ENCODE measurements around the gene SH2D5. TPM values are rescaled to one million over a fixed set of nuclear protein-coding genes. Genes with fewer than 3 reads are reported as not detected.

The SH2D5 gene
- polyA plus RNA-seq, 2 of the 4 experiments (the other 2 are of a cell fraction): 3.2 to 7.2 TPM

DNA sequence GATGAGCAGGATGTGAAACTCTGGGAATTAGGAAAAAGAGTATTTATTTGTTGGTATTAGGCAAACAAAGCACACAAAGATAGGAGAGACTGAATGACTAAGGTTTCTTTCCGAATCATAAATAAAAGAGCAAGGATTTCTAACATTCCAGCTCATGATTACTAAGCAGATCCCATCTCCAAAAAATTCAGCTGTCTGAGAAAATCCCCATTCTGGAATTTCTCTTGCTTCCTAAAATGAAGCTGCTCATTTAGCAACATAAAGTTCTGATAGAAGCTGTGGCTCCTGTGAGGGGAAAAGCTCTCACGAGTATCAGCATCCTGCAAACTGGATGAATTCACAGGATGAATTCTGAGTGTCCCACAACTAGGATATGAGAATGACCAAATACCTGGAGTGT lies 6.7 kb upstream of the SH2D5 start:
- WGBS (ENCODE audit: missing lambda C conversion rate): 9% methylated on average over 2 of the region's 2 CpGs
- FAIRE-seq (no peak), ATAC-seq (peak; percentile 60 to 63; a peak in 3 of 6 replicates), DNase-seq (ENCODE audit: low read depth in 1 of 2, low spot score in 1 of 2) (peak in 1 of 2 experiments; percentile 51)
- H3K4me1 ChIP-seq: peaks cover 46% of the 10 kb centered on the region
- TF ChIP-seq, protein P1, sequence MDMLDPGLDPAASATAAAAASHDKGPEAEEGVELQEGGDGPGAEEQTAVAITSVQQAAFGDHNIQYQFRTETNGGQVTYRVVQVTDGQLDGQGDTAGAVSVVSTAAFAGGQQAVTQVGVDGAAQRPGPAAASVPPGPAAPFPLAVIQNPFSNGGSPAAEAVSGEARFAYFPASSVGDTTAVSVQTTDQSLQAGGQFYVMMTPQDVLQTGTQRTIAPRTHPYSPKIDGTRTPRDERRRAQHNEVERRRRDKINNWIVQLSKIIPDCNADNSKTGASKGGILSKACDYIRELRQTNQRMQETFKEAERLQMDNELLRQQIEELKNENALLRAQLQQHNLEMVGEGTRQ (IDR thresholded peaks at IDR 0.05): no peak
- no peak for TF ChIP-seq POLR2AphosphoS2 (conservative IDR thresholded peaks at IDR 0.05; ENCODE audit: low read length)
- no peak for TF ChIP-seq ZFP36 (IDR thresholded peaks at IDR 0.05; ENCODE audit: borderline replicate concordance, partially characterized antibody)
- 0 out of 2 replicates have a peak, but pooled peaks have one; percentile 38 for TF ChIP-seq GATA3 (IDR thresholded peaks at IDR 0.05; ENCODE audit: borderline replicate concordance)
- no peaks in the 10 kb centered on the region for H3K9me3 ChIP-seq
- CTCF ChIA-PET: no interaction called here
- POLR2A ChIA-PET: interaction anchor here (1.1 kb wide), 1 partner anchor 78 kb away, joined by 3 read pairs; no protein-coding TSS in a partner anchor
- no peak overlapping the region for H3K4me3 ChIP-seq
- H3K4me2 ChIP-seq: peak overlapping the region; percentile 39
- H3K27ac ChIP-seq: peak overlapping the region; percentile 28 to 81

DNA sequence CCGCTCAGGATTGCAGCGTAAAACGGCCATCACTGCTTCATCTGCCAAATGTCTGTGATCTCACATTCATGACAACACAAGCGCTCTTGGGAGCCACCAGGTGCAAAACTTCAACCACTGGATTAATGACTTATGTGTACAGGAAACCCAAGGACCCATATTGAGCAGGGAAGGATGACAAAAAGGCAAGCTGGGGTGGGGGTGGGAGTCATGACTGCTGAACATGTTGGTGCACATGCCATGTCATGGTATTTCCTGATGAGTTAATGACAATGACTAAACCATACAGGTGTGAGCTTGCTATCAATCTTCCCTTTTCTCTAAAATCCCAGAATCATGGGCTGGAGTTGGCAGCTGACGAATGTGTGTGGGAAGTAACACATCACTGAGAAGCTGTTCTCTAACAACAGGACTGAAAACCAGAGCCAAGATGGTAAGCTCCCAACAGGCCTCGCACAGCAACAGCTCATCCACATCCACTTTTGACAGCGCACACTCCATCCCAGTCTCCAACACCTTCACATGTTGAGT lies 3.1 kb upstream of the SH2D5 start:
- Histone ChIP-seq H3K27ac (peak overlapping the region in 1 of 2 experiments; percentile 33; a peak in 1 of 6 replicates), H3K4me2 (no peak overlapping the region), H3K4me3 (no peak overlapping the region), H3K9me3 (no peaks in the 10 kb centered on the region), H3K4me1 (peaks cover 46% of the 10 kb centered on the region)
- CTCF ChIA-PET: no interaction called here
- TF ChIP-seq TP53 (CRISPR knock-in tag; IDR thresholded peaks at IDR 0.05) (no peak), FOXS1 (CRISPR knock-in tag; IDR thresholded peaks at IDR 0.05) (no peak), HOXA7 (CRISPR knock-in tag; IDR thresholded peaks at IDR 0.05) (no peak), JUNB (IDR thresholded peaks at IDR 0.05) (no peak), RNF2 (IDR thresholded peaks at IDR 0.05; ENCODE audit: borderline replicate concordance, low read depth) (no peak), NFE2L2 (conservative IDR thresholded peaks at IDR 0.05; ENCODE audit: low read length) (no peak), MYC (IDR thresholded peaks at IDR 0.05; ENCODE audit: borderline replicate concordance, low read length) (no peak), SMC3 (IDR thresholded peaks at IDR 0.05) (no peak), CEBPB (IDR thresholded peaks at IDR 0.05) (no peak), HEYL (CRISPR knock-in tag; IDR thresholded peaks at IDR 0.05) (no peak), RARB (CRISPR knock-in tag; IDR thresholded peaks at IDR 0.05) (no peak), HOXB5 (CRISPR knock-in tag; IDR thresholded peaks at IDR 0.05) (no peak), EHF (CRISPR knock-in tag; IDR thresholded peaks at IDR 0.05) (no peak), ZSCAN20 (CRISPR knock-in tag; IDR thresholded peaks at IDR 0.05) (no peak)
- TF ChIP-seq, protein P2, sequence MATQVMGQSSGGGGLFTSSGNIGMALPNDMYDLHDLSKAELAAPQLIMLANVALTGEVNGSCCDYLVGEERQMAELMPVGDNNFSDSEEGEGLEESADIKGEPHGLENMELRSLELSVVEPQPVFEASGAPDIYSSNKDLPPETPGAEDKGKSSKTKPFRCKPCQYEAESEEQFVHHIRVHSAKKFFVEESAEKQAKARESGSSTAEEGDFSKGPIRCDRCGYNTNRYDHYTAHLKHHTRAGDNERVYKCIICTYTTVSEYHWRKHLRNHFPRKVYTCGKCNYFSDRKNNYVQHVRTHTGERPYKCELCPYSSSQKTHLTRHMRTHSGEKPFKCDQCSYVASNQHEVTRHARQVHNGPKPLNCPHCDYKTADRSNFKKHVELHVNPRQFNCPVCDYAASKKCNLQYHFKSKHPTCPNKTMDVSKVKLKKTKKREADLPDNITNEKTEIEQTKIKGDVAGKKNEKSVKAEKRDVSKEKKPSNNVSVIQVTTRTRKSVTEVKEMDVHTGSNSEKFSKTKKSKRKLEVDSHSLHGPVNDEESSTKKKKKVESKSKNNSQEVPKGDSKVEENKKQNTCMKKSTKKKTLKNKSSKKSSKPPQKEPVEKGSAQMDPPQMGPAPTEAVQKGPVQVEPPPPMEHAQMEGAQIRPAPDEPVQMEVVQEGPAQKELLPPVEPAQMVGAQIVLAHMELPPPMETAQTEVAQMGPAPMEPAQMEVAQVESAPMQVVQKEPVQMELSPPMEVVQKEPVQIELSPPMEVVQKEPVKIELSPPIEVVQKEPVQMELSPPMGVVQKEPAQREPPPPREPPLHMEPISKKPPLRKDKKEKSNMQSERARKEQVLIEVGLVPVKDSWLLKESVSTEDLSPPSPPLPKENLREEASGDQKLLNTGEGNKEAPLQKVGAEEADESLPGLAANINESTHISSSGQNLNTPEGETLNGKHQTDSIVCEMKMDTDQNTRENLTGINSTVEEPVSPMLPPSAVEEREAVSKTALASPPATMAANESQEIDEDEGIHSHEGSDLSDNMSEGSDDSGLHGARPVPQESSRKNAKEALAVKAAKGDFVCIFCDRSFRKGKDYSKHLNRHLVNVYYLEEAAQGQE (IDR thresholded peaks at IDR 0.05): no peak
- TF ChIP-seq, protein P3, sequence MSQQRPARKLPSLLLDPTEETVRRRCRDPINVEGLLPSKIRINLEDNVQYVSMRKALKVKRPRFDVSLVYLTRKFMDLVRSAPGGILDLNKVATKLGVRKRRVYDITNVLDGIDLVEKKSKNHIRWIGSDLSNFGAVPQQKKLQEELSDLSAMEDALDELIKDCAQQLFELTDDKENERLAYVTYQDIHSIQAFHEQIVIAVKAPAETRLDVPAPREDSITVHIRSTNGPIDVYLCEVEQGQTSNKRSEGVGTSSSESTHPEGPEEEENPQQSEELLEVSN (IDR thresholded peaks at IDR 0.05; ENCODE audit: borderline replicate concordance, low read depth): no peak
- TF ChIP-seq, protein P4, sequence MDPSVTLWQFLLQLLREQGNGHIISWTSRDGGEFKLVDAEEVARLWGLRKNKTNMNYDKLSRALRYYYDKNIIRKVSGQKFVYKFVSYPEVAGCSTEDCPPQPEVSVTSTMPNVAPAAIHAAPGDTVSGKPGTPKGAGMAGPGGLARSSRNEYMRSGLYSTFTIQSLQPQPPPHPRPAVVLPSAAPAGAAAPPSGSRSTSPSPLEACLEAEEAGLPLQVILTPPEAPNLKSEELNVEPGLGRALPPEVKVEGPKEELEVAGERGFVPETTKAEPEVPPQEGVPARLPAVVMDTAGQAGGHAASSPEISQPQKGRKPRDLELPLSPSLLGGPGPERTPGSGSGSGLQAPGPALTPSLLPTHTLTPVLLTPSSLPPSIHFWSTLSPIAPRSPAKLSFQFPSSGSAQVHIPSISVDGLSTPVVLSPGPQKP (IDR thresholded peaks at IDR 0.05; ENCODE audit: low read depth, low read length): no peak
- FAIRE-seq (no peak), ATAC-seq (no peak), DNase-seq (ENCODE audit: low read depth in 1 of 2, low spot score in 1 of 2) (no peak)
- WGBS (ENCODE audit: missing lambda C conversion rate): 99% methylated on average over 7 of the region's 7 CpGs
- POLR2A ChIA-PET: no interaction called here

Measured in A549 (cell line).